Activated CD8-positive, alpha-beta T cell treated with anti-CD3 and anti-CD28 coated beads, Interleukin-2, amount 10 ng/mL, durations not matched to agents 7 days and 5 days (primary cell): Measurements from ENCODE around the gene MAP1S. TPM values are rescaled to one million over a fixed set of nuclear protein-coding genes. Genes with fewer than 3 reads are reported as not detected.
"Not testable (repeated sequence)": the region's sequence is repeated elsewhere in the genome, so short reads cannot be mapped to it uniquely, and the experiment has no call there.

ENCODE experiments used
- ATAC-seq: fragments of 150-1000 bp; cut with Tn5 transposase; one replicate; pipeline ENCODE4 v1.10.0; 2021; ENCODE audit warnings: moderate library complexity
- CTCF ChIA-PET: fragments of 350-600 bp; sonication (Branson Sonifier 250); formaldehyde crosslinking; loops from one replicate; lab custom pipeline; 2021; ENCODE audit warnings: antibody characterized with exemption; lab: Charles Lee
- POLR2A ChIA-PET: fragments of 350-600 bp; sonication (Branson Sonifier 250); formaldehyde crosslinking; loops from one replicate; lab custom pipeline; 2021; ENCODE audit warnings: antibody characterized with exemption; lab: Charles Lee
- DNase-seq: peaks from one replicate; pipeline ENCODE4 v3.0.0-alpha.2; 2020
- H3K27ac Mint-ChIP-seq: one replicate; pipeline ENCODE4 v1.8.0; 2021; ENCODE audit warnings: mild to moderate bottlenecking, mixed read lengths
- H3K27me3 Mint-ChIP-seq: one replicate; pipeline ENCODE4 v1.8.0; 2021; ENCODE audit warnings: low read depth, mixed read lengths
- H3K36me3 Mint-ChIP-seq: one replicate; pipeline ENCODE4 v1.8.0; 2021; ENCODE audit warnings: low read depth, mixed read lengths
- H3K4me1 Mint-ChIP-seq: one replicate; pipeline ENCODE4 v1.8.0; 2021; ENCODE audit warnings: low read depth, mixed read lengths
- H3K4me3 Mint-ChIP-seq: one replicate; pipeline ENCODE4 v1.8.0; 2021; ENCODE audit warnings: mild to moderate bottlenecking, mixed read lengths
- H3K9me3 Mint-ChIP-seq: one replicate; pipeline ENCODE4 v1.8.0; 2022; ENCODE audit warnings: mixed read lengths; ENCODE audit not compliant: insufficient read depth
- total RNA-seq, 2 experiments: library from RNA; stranded (reverse); gene quantifications; one replicate each; pipeline ENCODE4 v1.2.3, GENCODE V29; 2021

The MAP1S gene
- total RNA-seq, 2 experiments from 2014 or later: 79.0 to 83.8 TPM

- peak; percentile 24 for ATAC-seq
- Mint-ChIP-seq H3K36me3 (peaks cover 42% of the 10 kb centered on the region), H3K27ac (no peak overlapping the region), H3K4me1 (peaks cover 14% of the 10 kb centered on the region), H3K9me3 (no peaks in the 10 kb centered on the region), H3K4me3 (no peak overlapping the region), H3K27me3 (no peaks in the 10 kb centered on the region)
- DNase-seq: peak; percentile 46
- POLR2A ChIA-PET: no interaction called here
- CTCF ChIA-PET: interaction anchor here (0.8 to 2.9 kb wide), 7 partner anchors 9 to 86 kb away, joined by 3 to 18 read pairs (median 4); partner anchors contain the start of gene FCHO1
These were observed 56.1 kb downstream of the MAP1S start for GRCh38 chr19:17775245-17775927.

GRCh38 chr19:17775991-17776803 lies 56.9 kb downstream of the MAP1S start:
- no peak overlapping the region for H3K4me3 Mint-ChIP-seq
- POLR2A ChIA-PET: no interaction called here
- no peaks in the 10 kb centered on the region for H3K9me3 Mint-ChIP-seq
- peaks cover 14% of the 10 kb centered on the region for H3K4me1 Mint-ChIP-seq
- ATAC-seq (no peak), DNase-seq (no peak)
- peak overlapping the region; percentile 33 for H3K27ac Mint-ChIP-seq
- H3K27me3 Mint-ChIP-seq: no peaks in the 10 kb centered on the region
- CTCF ChIA-PET: interaction anchor here (1.0 to 2.9 kb wide), 3 partner anchors 10 to 72 kb away, joined by 3 to 18 read pairs (median 3); no protein-coding TSS in a partner anchor
- H3K36me3 Mint-ChIP-seq: peaks cover 35% of the 10 kb centered on the region

- ATAC-seq, H3K4me3 Mint-ChIP-seq, H3K27ac Mint-ChIP-seq, POLR2A ChIA-PET, H3K9me3 Mint-ChIP-seq, H3K27me3 Mint-ChIP-seq, CTCF ChIA-PET, DNase-seq: not testable (repeated sequence)
- peaks cover 14% of the 10 kb centered on the region for H3K4me1 Mint-ChIP-seq
- H3K36me3 Mint-ChIP-seq: peaks cover 34% of the 10 kb centered on the region
These were observed 58.6 kb downstream of the MAP1S start for GRCh38 chr19:17777840-17778239.

- H3K27me3 Mint-ChIP-seq: no peaks in the 10 kb centered on the region
- H3K4me3 Mint-ChIP-seq: no peak overlapping the region
- H3K36me3 Mint-ChIP-seq: peaks cover 29% of the 10 kb centered on the region
- no peak overlapping the region for H3K27ac Mint-ChIP-seq
- ATAC-seq: peak; percentile 74
- CTCF ChIA-PET: no interaction called here
- POLR2A ChIA-PET: no interaction called here
- peaks cover 14% of the 10 kb centered on the region for H3K4me1 Mint-ChIP-seq
- DNase-seq: peak; percentile 56
- no peaks in the 10 kb centered on the region for H3K9me3 Mint-ChIP-seq
These were observed 59.1 kb downstream of the MAP1S start for GRCh38 chr19:17778251-17778967.

GRCh38 chr19:17778968-17779929 lies 60.0 kb downstream of the MAP1S start:
- DNase-seq (no peak), ATAC-seq (no peak)
- peaks cover 18% of the 10 kb centered on the region for H3K4me1 Mint-ChIP-seq
- POLR2A ChIA-PET: interaction anchor here (1.0 kb wide), 1 partner anchor 13 kb away, joined by 3 read pairs; no protein-coding TSS in a partner anchor
- H3K27ac Mint-ChIP-seq: peak overlapping the region; percentile 64
- CTCF ChIA-PET: no interaction called here
- H3K27me3 Mint-ChIP-seq: no peaks in the 10 kb centered on the region
- peaks cover 36% of the 10 kb centered on the region for H3K36me3 Mint-ChIP-seq
- H3K4me3 Mint-ChIP-seq: no peak overlapping the region
- no peaks in the 10 kb centered on the region for H3K9me3 Mint-ChIP-seq

GRCh38 chr19:17780781-17781180 lies 61.5 kb downstream of the MAP1S start:
- no peak overlapping the region for H3K4me3 Mint-ChIP-seq
- peaks cover 18% of the 10 kb centered on the region for H3K4me1 Mint-ChIP-seq
- no peaks in the 10 kb centered on the region for H3K27me3 Mint-ChIP-seq
- H3K36me3 Mint-ChIP-seq: peaks cover 33% of the 10 kb centered on the region
- DNase-seq (no peak), ATAC-seq (no peak)
- CTCF ChIA-PET: no interaction called here
- H3K9me3 Mint-ChIP-seq: no peaks in the 10 kb centered on the region
- POLR2A ChIA-PET: no interaction called here
- no peak overlapping the region for H3K27ac Mint-ChIP-seq

GRCh38 chr19:17783721-17784120 lies 64.4 kb downstream of the MAP1S start:
- Mint-ChIP-seq H3K27ac (peak overlapping the region; percentile 77), H3K36me3 (peaks cover 36% of the 10 kb centered on the region), H3K4me1 (peaks cover 16% of the 10 kb centered on the region)
- DNase-seq, H3K27me3 Mint-ChIP-seq, POLR2A ChIA-PET, H3K4me3 Mint-ChIP-seq, H3K9me3 Mint-ChIP-seq, ATAC-seq: not testable (repeated sequence)
- CTCF ChIA-PET: interaction anchor here (1.0 to 1.5 kb wide), 10 partner anchors 8 to 149 kb away, joined by 3 to 7 read pairs (median 3); partner anchors contain the start of genes B3GNT3, CCDC124 and RPL18A

Other genes starting within 250 kb of the MAP1S start
- 1 to 10 TPM; 7.3 to 7.4 TPM for gene SLC27A1, start 249.0 kb upstream of the MAP1S start, total RNA-seq
- gene PGLS, start 207.8 kb upstream of the MAP1S start, total RNA-seq: 10 to 100 TPM; 94.0 to 99.9 TPM
- 10 to 100 TPM; 74.6 to 75.0 TPM for gene COLGALT1, start 163.8 kb upstream of the MAP1S start, total RNA-seq
- gene UNC13A, start 31.1 kb upstream of the MAP1S start, total RNA-seq: under 1 TPM; 0.03 TPM
- 10 to 100 TPM; 55.0 to 58.1 TPM for gene FCHO1, start 32.0 kb downstream of the MAP1S start, total RNA-seq
- under 1 TPM in 1 of 2 experiments, not detected in 1; 0.13 TPM for gene B3GNT3, start 75.7 kb downstream of the MAP1S start, total RNA-seq
- gene INSL3, start 102.0 kb downstream of the MAP1S start, total RNA-seq: 1 to 10 TPM; 5.0 to 6.4 TPM
- 100 to 1,000 TPM; 125 to 127 TPM for gene JAK3, start 128.5 kb downstream of the MAP1S start, total RNA-seq
- gene RPL18A, start 140.4 kb downstream of the MAP1S start, total RNA-seq: 1,000 to 10,000 TPM; 2,078 to 2,184 TPM
- gene SLC5A5, start 152.5 kb downstream of the MAP1S start, total RNA-seq: 1 to 10 TPM; 1.5 to 1.8 TPM
- 10 to 100 TPM; 85.8 to 88.0 TPM for gene CCDC124, start 213.5 kb downstream of the MAP1S start, total RNA-seq
- gene KCNN1, start 247.6 kb downstream of the MAP1S start, total RNA-seq: not detected